Skeletal muscle satellite cell (primary cell): ENCODE measurements around the gene GKN2. TPM values are rescaled to one million over a fixed set of nuclear protein-coding genes. Genes with fewer than 3 reads are reported as not detected.

Experiments
- H3K27me3 ChIP-seq: 2 replicates; pipeline ENCODE4 v1.7.0; 2013; ENCODE audit warnings: low read length; ENCODE audit not compliant: control insufficient read depth, insufficient read depth
- H3K36me3 ChIP-seq: 2 replicates; pipeline ENCODE4 v1.7.0; 2013; ENCODE audit warnings: mild to moderate bottlenecking, control low read depth, low read length; ENCODE audit not compliant: insufficient read depth
- H3K4me1 ChIP-seq: 2 replicates; pipeline ENCODE4 v1.7.0; 2013; ENCODE audit warnings: low read length; ENCODE audit not compliant: control insufficient read depth, insufficient read depth
- H3K4me2 ChIP-seq: 2 replicates; pipeline ENCODE4 v1.7.0; 2013; ENCODE audit warnings: mild to moderate bottlenecking, low read length
- H3K4me3 ChIP-seq: 2 replicates; pipeline ENCODE4 v1.7.0; 2013; ENCODE audit warnings: low read length
- H3K9ac ChIP-seq: 2 replicates; pipeline ENCODE4 v1.7.0; 2013; ENCODE audit warnings: mild to moderate bottlenecking, low read depth, low read length, moderate library complexity
- H3K9me3 ChIP-seq: replicated peaks from 2 replicates; pipeline ENCODE4 v1.7.0; 2013; ENCODE audit warnings: mild to moderate bottlenecking, control low read depth, low read length
- total RNA-seq: library from RNA; depleted of rRNA; stranded (reverse); fragments of >200 nt; gene quantifications from 2 replicates; pipeline ENCODE4 v1.2.3, GENCODE V29; 2012; rRNA removed

Gene GKN2
- not detected in 2 replicates for total RNA-seq

- H3K9me3 ChIP-seq: no peaks in the 10 kb centered on the region
- no peak within 1 kb of the TSS for H3K9ac ChIP-seq
- no peak within 1 kb of the TSS for H3K4me3 ChIP-seq
- H3K36me3 ChIP-seq: no peaks in the 10 kb centered on the region
- no peak within 1 kb of the TSS for H3K4me2 ChIP-seq
- H3K4me1 ChIP-seq: no peaks in the 10 kb centered on the region
- no peaks in the 10 kb centered on the region for H3K27me3 ChIP-seq
These were observed at the start of gene GKN2 for GRCh38 chr2:68952887-68953521. Gene GKN2 (minus strand): TSS chr2:68952893. CDS start chr2:68952861, 32 bp downstream.

- Histone ChIP-seq H3K9me3 (no peaks in the 10 kb centered on the region), H3K4me2 (no peak overlapping the region), H3K9ac (no peak overlapping the region), H3K36me3 (no peaks in the 10 kb centered on the region), H3K4me3 (no peak overlapping the region), H3K27me3 (no peaks in the 10 kb centered on the region), H3K4me1 (no peaks in the 10 kb centered on the region)
These were observed 49.2 kb upstream of the GKN2 start for GRCh38 chr2:69001879-69002278.

GRCh38 chr2:68997401-68997800 is 44.7 kb upstream of the GKN2 start:
- H3K4me2 ChIP-seq: no peak overlapping the region
- no peaks in the 10 kb centered on the region for H3K9me3 ChIP-seq
- H3K4me3 ChIP-seq: no peak overlapping the region
- peaks cover 20% of the 10 kb centered on the region for H3K4me1 ChIP-seq
- no peaks in the 10 kb centered on the region for H3K36me3 ChIP-seq
- no peak overlapping the region for H3K9ac ChIP-seq
- H3K27me3 ChIP-seq: no peaks in the 10 kb centered on the region

GRCh38 chr2:68995916-68996315 is 43.2 kb upstream of the GKN2 start:
- Histone ChIP-seq H3K9ac (no peak overlapping the region), H3K27me3 (no peaks in the 10 kb centered on the region), H3K36me3 (no peaks in the 10 kb centered on the region), H3K4me2 (no peak overlapping the region), H3K4me1 (peaks cover 20% of the 10 kb centered on the region), H3K4me3 (no peak overlapping the region), H3K9me3 (no peaks in the 10 kb centered on the region)

GRCh38 chr2:68994864-68995263 is 42.2 kb upstream of the GKN2 start:
- H3K27me3 ChIP-seq: no peaks in the 10 kb centered on the region
- H3K36me3 ChIP-seq: no peaks in the 10 kb centered on the region
- no peaks in the 10 kb centered on the region for H3K9me3 ChIP-seq
- H3K4me3 ChIP-seq: peak overlapping the region; percentile 4
- H3K4me1 ChIP-seq: peaks cover 20% of the 10 kb centered on the region
- no peak overlapping the region for H3K9ac ChIP-seq
- H3K4me2 ChIP-seq: peak overlapping the region; percentile 6

GRCh38 chr2:68993660-68994059 is 41.0 kb upstream of the GKN2 start:
- Histone ChIP-seq H3K36me3 (no peaks in the 10 kb centered on the region), H3K27me3 (no peaks in the 10 kb centered on the region), H3K4me2 (no peak overlapping the region), H3K9ac (no peak overlapping the region), H3K9me3 (no peaks in the 10 kb centered on the region), H3K4me1 (peaks cover 20% of the 10 kb centered on the region), H3K4me3 (no peak overlapping the region)

- Histone ChIP-seq H3K4me2 (no peak overlapping the region), H3K36me3 (no peaks in the 10 kb centered on the region), H3K4me3 (no peak overlapping the region), H3K4me1 (peaks cover 20% of the 10 kb centered on the region), H3K9ac (no peak overlapping the region), H3K9me3 (no peaks in the 10 kb centered on the region), H3K27me3 (no peaks in the 10 kb centered on the region)
These were observed 40.2 kb upstream of the GKN2 start for GRCh38 chr2:68992933-68993332.

- Histone ChIP-seq H3K4me1 (peaks cover 20% of the 10 kb centered on the region), H3K9me3 (no peaks in the 10 kb centered on the region), H3K9ac (no peak overlapping the region), H3K36me3 (no peaks in the 10 kb centered on the region), H3K4me2 (no peak overlapping the region), H3K4me3 (no peak overlapping the region), H3K27me3 (no peaks in the 10 kb centered on the region)
These were observed 39.6 kb upstream of the GKN2 start for GRCh38 chr2:68992341-68992740.

- H3K9ac ChIP-seq: no peak overlapping the region
- no peak overlapping the region for H3K4me3 ChIP-seq
- H3K4me1 ChIP-seq: no peaks in the 10 kb centered on the region
- no peaks in the 10 kb centered on the region for H3K36me3 ChIP-seq
- H3K27me3 ChIP-seq: no peaks in the 10 kb centered on the region
- no peak overlapping the region for H3K4me2 ChIP-seq
- no peaks in the 10 kb centered on the region for H3K9me3 ChIP-seq
These were observed 36.3 kb upstream of the GKN2 start for GRCh38 chr2:68989035-68989434.

- Histone ChIP-seq H3K4me1 (no peaks in the 10 kb centered on the region), H3K4me3 (no peak overlapping the region), H3K9me3 (no peaks in the 10 kb centered on the region), H3K4me2 (no peak overlapping the region), H3K27me3 (no peaks in the 10 kb centered on the region), H3K9ac (no peak overlapping the region), H3K36me3 (no peaks in the 10 kb centered on the region)
These were observed 34.4 kb upstream of the GKN2 start for GRCh38 chr2:68987021-68987503.

GRCh38 chr2:68980956-68981355 is 28.3 kb upstream of the GKN2 start:
- no peak overlapping the region for H3K4me2 ChIP-seq
- no peaks in the 10 kb centered on the region for H3K4me1 ChIP-seq
- no peaks in the 10 kb centered on the region for H3K9me3 ChIP-seq
- H3K36me3 ChIP-seq: no peaks in the 10 kb centered on the region
- no peaks in the 10 kb centered on the region for H3K27me3 ChIP-seq
- no peak overlapping the region for H3K9ac ChIP-seq
- no peak overlapping the region for H3K4me3 ChIP-seq

GRCh38 chr2:68978098-68978497 is 25.4 kb upstream of the GKN2 start:
- Histone ChIP-seq H3K4me1 (peaks cover 9% of the 10 kb centered on the region), H3K9me3 (no peaks in the 10 kb centered on the region), H3K9ac (no peak overlapping the region)

More at GRCh38 chr2:68978098-68978497, 25.4 kb upstream of the GKN2 start:
- no peaks in the 10 kb centered on the region for H3K36me3 ChIP-seq
- no peaks in the 10 kb centered on the region for H3K27me3 ChIP-seq
- no peak overlapping the region for H3K4me2 ChIP-seq
- no peak overlapping the region for H3K4me3 ChIP-seq
